DMS153 (cell line): Measurements from ENCODE around the gene ST7L.

Source experiments
- DNase-seq: peaks from one replicate; lab custom pipeline; 2025; lab: John Stamatoyannopoulos, UW

The ST7L gene

GRCh38 chr1:112618114-112618720 is 724 bp downstream of the ST7L start:
- no peak for DNase-seq

GRCh38 chr1:112614460-112615065 is 4.4 kb downstream of the ST7L start:
- no peak for DNase-seq

- DNase-seq, result no peak
These were observed 13.2 kb downstream of the ST7L start for GRCh38 chr1:112605633-112606327.

- no peak for DNase-seq
These were observed 15.4 kb downstream of the ST7L start for GRCh38 chr1:112603541-112603940.

- no peak for DNase-seq
These were observed 15.9 kb downstream of the ST7L start for GRCh38 chr1:112603012-112603411.

GRCh38 chr1:112599477-112599876 is 19.5 kb downstream of the ST7L start:
- no peak for DNase-seq

- no peak for DNase-seq
These were observed 24.6 kb downstream of the ST7L start for GRCh38 chr1:112594208-112594876.

GRCh38 chr1:112589766-112590165 is 29.2 kb downstream of the ST7L start:
- DNase-seq, result no peak

- DNase-seq, result no peak
These were observed 35.6 kb downstream of the ST7L start for GRCh38 chr1:112583366-112583765.

- DNase-seq, result no peak
These were observed 37.3 kb downstream of the ST7L start for GRCh38 chr1:112581586-112582192.

GRCh38 chr1:112579801-112580510 is 39.0 kb downstream of the ST7L start:
- DNase-seq, result no peak

- no peak for DNase-seq
These were observed 42.7 kb downstream of the ST7L start for GRCh38 chr1:112576240-112576639.

GRCh38 chr1:112575154-112575804 is 43.7 kb downstream of the ST7L start:
- no peak for DNase-seq

GRCh38 chr1:112565800-112566199 is 53.1 kb downstream of the ST7L start:
- no peak for DNase-seq

- DNase-seq, result no peak
These were observed 54.9 kb downstream of the ST7L start for GRCh38 chr1:112564081-112564480.

GRCh38 chr1:112563341-112563740 is 55.6 kb downstream of the ST7L start:
- DNase-seq, result no peak

GRCh38 chr1:112558634-112559033 is 60.3 kb downstream of the ST7L start:
- DNase-seq, result no peak

- no peak for DNase-seq
These were observed 61.6 kb downstream of the ST7L start for GRCh38 chr1:112557385-112557784.

- DNase-seq, result no peak
These were observed 64.5 kb downstream of the ST7L start for GRCh38 chr1:112554411-112554810.

GRCh38 chr1:112549590-112549989 is 69.4 kb downstream of the ST7L start:
- peak; percentile 54 for DNase-seq

- no peak for DNase-seq
These were observed 70.4 kb downstream of the ST7L start for GRCh38 chr1:112548547-112548946.
